Peyer's patch (tissue), 4 donors: ENCODE measurements around the gene TBRG4. TPM values are rescaled to one million over a fixed set of nuclear protein-coding genes. Genes with fewer than 3 reads are reported as not detected.
A peak's percentile ranks its signal among the peaks of the same experiment; 100 is the strongest.

Experiments
- DNase-seq, 3 donors: peaks; one replicate each; pipeline ENCODE4 v3.0.0-alpha.2; 2017 to 2019
- H3K27ac ChIP-seq, 4 donors: fragments of 200-600 bp; sonication (generic); one replicate each; pipeline ENCODE4 v1.5.1; 2016 to 2019
- H3K27me3 ChIP-seq, 2 donors: fragments of 200-600 bp; sonication (generic); one replicate each; pipeline ENCODE4 v1.5.1; 2019
- H3K36me3 ChIP-seq, 3 donors: fragments of 200-600 bp; sonication (generic); one replicate each; pipeline ENCODE4 v1.5.1; 2016 to 2019
- H3K4me1 ChIP-seq, 4 donors: fragments of 200-600 bp; sonication (generic); one replicate each; pipeline ENCODE4 v1.5.1; 2016 to 2019
- H3K4me3 ChIP-seq, 4 donors: fragments of 200-600 bp; sonication (generic); 1 replicate in 3 of 4; 2 replicates in 1 of 4; pipeline ENCODE4 v1.5.1; 2016 to 2019; ENCODE audit warnings: mild to moderate bottlenecking in 1 of 4
- H3K9me3 ChIP-seq, 4 donors: fragments of 200-600 bp; sonication (generic); one replicate each; pipeline ENCODE4 v1.5.1; 2016 to 2019; ENCODE audit warnings: mild to moderate bottlenecking in 1 of 4
- CTCF ChIP-seq, 6 experiments: fragments of 450-650 bp in 4 of 6; fragments of 200-600 bp in 2 of 6; sonication (generic) in 1 of 6; IDR thresholded peaks; one replicate each; pipeline ENCODE4 v1.5.1; 2017 to 2019; ENCODE audit warnings: antibody characterized with exemption in 6 of 6, mild to moderate bottlenecking in 3 of 6, moderate library complexity in 1 of 6
- POLR2A ChIP-seq, 2 donors: fragments of 450-650 bp; IDR thresholded peaks; one replicate each; pipeline ENCODE4 v1.5.1; 2017; ENCODE audit warnings: antibody characterized with exemption in 2 of 2, mild to moderate bottlenecking in 2 of 2, moderate library complexity in 2 of 2
- total RNA-seq, 4 donors: library from RNA; depleted of rRNA; stranded (reverse); fragments of >200 nt; gene quantifications; one replicate each; pipeline ENCODE4 v1.1.0, GENCODE V29; 2016

Gene TBRG4
- total RNA-seq, 4 donors from 2014 or later = 75.5 to 117 (median 108) TPM

- no peak for DNase-seq
- no peak overlapping the region for H3K4me3 ChIP-seq
- H3K27me3 ChIP-seq = no peaks in the 10 kb centered on the region
- no peak overlapping the region for H3K27ac ChIP-seq
- no peaks in the 10 kb centered on the region for H3K4me1 ChIP-seq
- no peak for TF ChIP-seq CTCF (IDR thresholded peaks at IDR 0.05)
- TF ChIP-seq POLR2A (IDR thresholded peaks at IDR 0.05) = no peak
- no peaks in the 10 kb centered on the region for H3K9me3 ChIP-seq
- peaks cover 0 to 11% (median 0%) of the 10 kb centered on the region in 3 donors for H3K36me3 ChIP-seq
These were observed 30.4 kb downstream of the TBRG4 start for GRCh38 chr7:45080958-45081669.

- no peaks in the 10 kb centered on the region for H3K4me1 ChIP-seq
- no peaks in the 10 kb centered on the region for H3K9me3 ChIP-seq
- H3K27me3 ChIP-seq = no peaks in the 10 kb centered on the region
- H3K4me3 ChIP-seq = no peak overlapping the region
- TF ChIP-seq POLR2A (IDR thresholded peaks at IDR 0.05) (no peak), CTCF (IDR thresholded peaks at IDR 0.05) (no peak)
- H3K27ac ChIP-seq = no peak overlapping the region
- peak in 1 of 3 donors; percentile 42 for DNase-seq
- H3K36me3 ChIP-seq = peaks cover 0 to 18% (median 0%) of the 10 kb centered on the region in 3 donors
These were observed 31.1 kb downstream of the TBRG4 start for GRCh38 chr7:45080265-45080957.

- DNase-seq = peak in 1 of 3 donors; percentile 40
These were observed 33.3 kb downstream of the TBRG4 start for GRCh38 chr7:45078125-45078681.

GRCh38 chr7:45077579-45077978 lies 33.9 kb downstream of the TBRG4 start:
- TF ChIP-seq POLR2A (IDR thresholded peaks at IDR 0.05) (no peak), CTCF (IDR thresholded peaks at IDR 0.05) (no peak)
- H3K9me3 ChIP-seq = no peaks in the 10 kb centered on the region
- H3K4me1 ChIP-seq = no peaks in the 10 kb centered on the region
- H3K36me3 ChIP-seq = peaks cover 0 to 46% (median 0%) of the 10 kb centered on the region in 3 donors
- DNase-seq = peak in 1 of 3 donors; percentile 10
- H3K27ac ChIP-seq = no peak overlapping the region
- no peaks in the 10 kb centered on the region for H3K27me3 ChIP-seq
- no peak overlapping the region for H3K4me3 ChIP-seq

More at GRCh38 chr7:45078125-45078681, 33.3 kb downstream of the TBRG4 start:
- Histone ChIP-seq H3K4me1 (no peaks in the 10 kb centered on the region), H3K27ac (no peak overlapping the region), H3K36me3 (peaks cover 0 to 40% (median 0%) of the 10 kb centered on the region in 3 donors), H3K4me3 (no peak overlapping the region), H3K27me3 (no peaks in the 10 kb centered on the region), H3K9me3 (no peaks in the 10 kb centered on the region)
- no peak for TF ChIP-seq CTCF (IDR thresholded peaks at IDR 0.05)
- no peak for TF ChIP-seq POLR2A (IDR thresholded peaks at IDR 0.05)

- TF ChIP-seq CTCF (IDR thresholded peaks at IDR 0.05) (no peak), POLR2A (IDR thresholded peaks at IDR 0.05) (no peak)
- H3K27ac ChIP-seq = no peak overlapping the region
- H3K27me3 ChIP-seq = no peaks in the 10 kb centered on the region
- H3K4me1 ChIP-seq = no peaks in the 10 kb centered on the region
- DNase-seq = peak in 1 of 3 donors; percentile 28
- no peaks in the 10 kb centered on the region for H3K9me3 ChIP-seq
- no peak overlapping the region for H3K4me3 ChIP-seq
- peaks cover 0 to 53% (median 0%) of the 10 kb centered on the region in 3 donors for H3K36me3 ChIP-seq
These were observed 34.6 kb downstream of the TBRG4 start for GRCh38 chr7:45076946-45077345.
